GM19397 (cell line): ENCODE data around the gene PRKACA.
"Not testable (repeated sequence)": the region's sequence is repeated elsewhere in the genome, so short reads cannot be mapped to it uniquely, and the experiment has no call there.

Source experiments
- ATAC-seq: cut with Tn5 transposase; IDR thresholded peaks from one replicate; pipeline ENCODE4 v1.9.1; 2021; ENCODE audit warnings: mild to moderate bottlenecking, moderate library complexity; ENCODE audit not compliant: unreplicated experiment

PRKACA gene

DNA sequence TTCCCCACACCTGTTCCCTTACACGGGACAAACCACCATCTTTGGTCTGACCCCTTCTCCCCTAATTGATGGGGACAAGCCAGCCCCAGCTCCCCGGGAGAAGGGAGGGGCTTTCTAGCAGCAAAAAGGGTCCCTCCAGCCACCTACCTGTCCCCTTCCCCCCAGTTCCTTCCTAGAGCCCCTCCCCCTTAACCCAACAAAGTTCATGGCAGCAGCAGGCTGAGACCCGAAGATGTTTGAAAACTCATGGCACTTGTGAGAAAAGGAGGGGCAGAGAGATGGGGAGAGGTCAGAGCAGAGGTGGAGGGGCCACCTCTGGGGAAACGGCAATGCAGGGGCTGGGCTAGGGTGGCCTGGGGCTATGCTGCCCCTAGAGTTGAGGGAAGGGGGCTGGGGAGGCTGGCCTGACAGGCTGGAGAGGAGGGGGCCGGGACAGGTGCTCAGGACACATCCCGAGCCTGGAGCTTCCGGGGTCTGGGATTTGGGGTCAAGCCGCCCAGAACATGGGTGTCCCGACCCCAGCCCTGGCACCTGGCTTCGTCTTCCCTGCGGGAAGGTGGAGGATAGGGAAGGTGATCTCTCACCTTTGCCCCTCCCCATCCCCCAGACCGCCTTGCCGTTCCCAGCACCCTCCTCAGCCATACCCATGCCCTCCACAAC, 31.3 kb upstream of the PRKACA start:
- no peak for ATAC-seq

DNA sequence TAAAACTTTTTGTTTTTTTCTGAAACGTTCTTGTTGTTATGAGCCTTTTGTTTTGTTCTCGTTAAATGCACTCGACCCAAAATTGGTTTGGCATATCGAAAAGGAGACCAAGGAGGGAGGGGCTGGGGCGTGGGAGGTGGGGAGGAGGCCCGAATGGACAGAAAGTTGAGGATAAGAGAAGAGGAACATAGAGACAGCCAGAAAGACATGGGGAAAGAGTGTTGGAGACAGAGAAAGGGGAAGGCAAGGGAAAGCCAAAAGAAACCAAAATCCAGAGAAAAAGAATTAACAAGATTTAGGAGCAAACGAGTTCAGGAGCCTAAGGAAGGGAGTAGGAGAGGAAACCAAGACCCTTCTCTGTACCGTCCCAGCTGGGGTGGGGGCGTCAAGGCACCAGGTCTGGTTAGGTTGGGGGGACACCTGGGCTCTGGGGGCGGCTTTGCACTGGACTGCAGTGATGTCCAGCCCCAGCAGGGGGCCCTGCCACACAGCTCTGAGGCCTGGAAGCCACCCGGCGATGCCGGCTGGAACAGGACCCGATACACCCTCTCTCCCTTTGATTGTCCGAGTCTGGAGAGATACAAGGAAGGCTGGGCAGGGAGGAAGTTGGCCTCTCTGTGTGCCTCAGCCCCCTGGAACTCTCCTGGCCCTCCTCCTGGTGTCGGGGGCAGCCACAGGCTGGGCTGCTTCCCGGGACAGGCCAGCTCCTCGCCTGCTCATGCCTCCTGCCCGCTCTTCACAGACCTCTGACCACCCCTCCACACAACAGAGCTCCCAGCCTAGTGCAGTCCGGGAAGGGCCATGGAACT, 30.4 kb upstream of the PRKACA start:
- ATAC-seq, result no peak

DNA sequence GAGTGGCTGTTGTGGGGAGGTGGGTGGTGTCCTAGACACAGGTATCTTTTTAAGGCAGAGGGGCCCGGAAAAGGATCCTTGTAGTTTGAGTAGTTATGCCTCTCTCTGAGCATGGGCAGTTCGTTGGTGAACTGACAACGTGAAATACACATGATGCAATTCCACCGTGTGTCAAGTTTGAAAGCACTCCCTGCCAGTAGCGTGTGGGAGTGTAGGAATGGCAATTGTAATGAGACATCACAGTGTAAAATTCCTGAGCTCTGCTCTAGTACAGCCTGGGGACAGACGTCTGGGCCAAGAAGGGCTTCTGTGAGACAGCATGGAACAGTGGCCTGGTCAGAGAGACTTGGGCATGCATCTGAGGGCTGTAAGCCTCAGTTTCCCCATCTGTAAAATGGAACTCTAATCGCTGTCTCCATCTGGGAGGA, 29.2 kb upstream of the PRKACA start:
- no peak for ATAC-seq

DNA sequence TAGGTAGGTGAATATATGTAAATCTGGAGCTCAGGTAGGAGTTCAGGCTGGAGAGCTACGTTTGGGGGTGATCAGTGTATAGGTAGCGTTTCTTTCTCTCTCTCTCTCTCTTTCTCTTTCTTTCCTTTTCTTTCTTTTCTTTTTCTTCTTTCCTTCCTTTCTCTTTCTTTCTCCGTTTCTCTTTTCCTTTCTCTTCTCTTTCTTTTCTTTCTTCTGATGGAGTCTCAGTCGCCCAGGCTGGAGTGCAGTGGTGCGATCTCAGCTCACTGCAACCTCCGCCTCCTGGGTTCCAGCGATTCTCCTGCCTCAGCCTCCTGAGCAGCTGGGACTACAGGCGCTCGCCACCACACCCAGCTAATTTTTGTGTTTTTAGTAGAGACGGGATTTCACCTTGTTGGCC, 28.6 kb upstream of the PRKACA start:
- ATAC-seq, result not testable (repeated sequence)

DNA sequence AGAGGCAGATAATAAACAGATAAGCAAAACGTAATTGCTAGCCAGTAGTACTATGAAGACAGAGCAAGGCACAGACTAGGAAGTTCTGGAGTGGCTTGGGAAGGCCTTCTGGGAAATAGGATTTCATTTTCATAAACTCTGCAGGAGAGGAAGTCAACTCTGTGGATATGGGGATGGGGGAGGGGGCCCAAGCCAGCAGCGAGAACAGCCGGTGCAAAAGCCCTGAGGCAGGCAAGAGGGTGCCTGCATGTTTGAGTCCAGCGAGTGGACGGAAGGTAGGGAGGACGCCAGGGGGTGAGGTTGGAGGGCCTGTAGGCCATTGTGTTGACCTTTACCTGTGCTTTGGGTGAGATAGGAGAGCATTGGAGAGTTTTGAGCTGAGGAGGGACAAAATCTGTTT, 27.8 kb upstream of the PRKACA start:
- ATAC-seq, result no peak

DNA sequence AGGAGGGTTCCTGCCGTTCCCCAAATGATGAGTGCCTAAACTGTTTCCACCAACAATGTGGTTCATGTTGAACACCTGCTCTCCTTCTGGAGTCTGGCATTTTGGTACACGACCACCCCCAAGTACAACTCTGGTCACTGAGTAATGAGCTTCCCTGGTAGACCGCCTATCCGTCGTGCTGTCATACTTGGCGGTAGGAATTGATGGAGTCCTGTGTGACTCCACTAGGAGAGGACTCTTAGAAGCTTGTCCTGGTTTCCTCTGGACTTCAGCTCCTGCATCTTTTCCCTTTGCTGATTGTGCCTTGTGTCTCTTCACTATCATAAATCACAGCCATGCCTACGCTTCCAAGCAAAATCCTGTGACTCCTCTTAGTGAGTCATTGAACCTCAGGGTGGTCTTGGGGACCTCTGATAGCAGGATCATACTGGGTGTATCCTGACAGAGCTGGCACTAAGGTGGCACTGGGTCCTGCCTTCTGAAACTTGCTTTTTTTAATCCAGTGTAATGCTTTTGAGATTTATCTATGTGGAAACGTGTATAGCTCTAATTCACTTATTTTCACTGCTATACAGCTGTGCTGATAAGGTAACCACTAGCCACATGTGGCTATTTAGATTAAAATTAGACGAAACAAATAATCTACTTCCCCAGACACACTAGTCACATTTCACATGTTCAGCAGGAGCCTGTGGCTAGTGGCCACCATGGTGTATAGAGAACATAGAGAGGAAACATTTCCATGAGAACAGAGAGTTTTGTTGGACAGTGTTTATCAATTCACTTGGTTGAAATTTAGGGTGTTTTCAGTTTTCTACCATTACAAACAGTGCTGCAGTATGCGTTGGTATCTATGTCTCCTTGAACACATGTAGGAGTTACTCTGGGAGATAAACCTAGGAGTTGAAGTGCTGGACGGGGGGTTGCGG, 25.0 kb upstream of the PRKACA start:
- no peak for ATAC-seq

DNA sequence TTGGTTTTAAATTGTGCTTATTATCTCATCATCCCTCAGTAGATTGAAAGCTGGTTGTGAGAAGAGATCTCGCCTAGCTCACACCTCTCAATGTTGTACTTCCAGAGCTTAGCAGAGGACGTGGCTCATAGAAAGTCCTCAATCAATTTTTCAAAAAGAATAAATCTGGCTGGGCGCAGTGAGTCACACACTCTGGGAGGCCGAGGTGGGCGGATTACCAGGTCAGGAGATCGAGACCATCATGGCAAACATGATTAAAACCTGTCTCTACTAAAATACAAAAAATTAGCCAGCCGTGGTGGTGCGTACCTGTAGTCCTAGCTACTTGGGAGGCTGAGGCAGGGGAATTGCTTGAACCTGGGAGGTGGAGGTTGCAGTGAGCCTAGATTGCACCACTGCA, 23.5 kb upstream of the PRKACA start:
- ATAC-seq, result no peak

DNA sequence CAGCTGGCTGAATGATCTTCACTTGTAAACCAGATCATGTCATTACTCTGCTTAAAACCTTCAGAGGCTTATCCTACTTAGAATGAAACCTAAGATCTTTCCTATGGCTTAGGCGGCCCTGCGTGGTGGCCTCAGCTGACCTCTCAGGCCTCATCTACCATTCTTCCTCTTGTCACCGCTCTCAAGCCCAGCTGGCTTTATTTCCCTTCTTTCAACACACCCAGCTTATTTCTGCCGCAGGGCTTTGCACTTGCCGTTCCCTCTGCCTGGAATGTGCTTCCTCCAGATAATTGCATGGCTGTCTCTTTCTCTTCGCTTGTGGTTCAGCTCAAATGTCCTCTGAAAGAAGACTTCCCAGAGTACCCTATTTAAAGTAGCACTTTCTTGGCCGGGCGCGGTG, 22.4 kb upstream of the PRKACA start:
- ATAC-seq, result no peak

DNA sequence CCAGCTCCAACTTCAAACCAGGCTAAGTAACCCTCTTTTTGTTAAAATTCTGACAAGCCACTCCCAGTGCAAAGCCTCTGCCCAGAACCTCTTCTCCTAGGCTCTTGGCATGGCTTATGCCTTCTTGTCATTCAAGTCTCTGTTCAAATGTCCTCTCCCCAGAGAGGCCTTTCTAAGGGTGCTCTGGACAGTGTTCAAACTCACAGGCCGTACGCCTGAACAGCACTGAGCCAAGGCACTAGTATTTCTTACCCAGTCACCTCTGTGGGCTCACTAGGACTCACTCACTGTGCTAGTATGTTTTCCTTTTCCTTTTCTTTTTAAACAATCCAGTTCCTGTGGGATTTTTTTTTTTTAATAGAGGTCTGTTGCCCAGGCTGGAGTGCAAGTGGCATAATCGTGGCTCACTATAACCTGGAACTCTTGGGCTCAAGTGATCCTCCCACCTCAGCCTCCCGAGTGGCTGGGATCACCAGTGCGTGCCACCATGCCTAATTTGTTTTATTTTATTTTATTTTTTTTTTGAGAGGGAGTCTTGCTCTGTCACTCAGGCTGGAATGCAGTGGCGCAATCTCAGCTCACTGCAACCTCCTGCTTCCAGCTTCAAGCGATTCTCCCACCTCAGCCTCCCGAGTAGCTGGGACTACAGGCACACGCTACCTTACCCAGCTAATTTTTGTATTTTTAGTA, 21.2 kb upstream of the PRKACA start:
- ATAC-seq, result no peak

DNA sequence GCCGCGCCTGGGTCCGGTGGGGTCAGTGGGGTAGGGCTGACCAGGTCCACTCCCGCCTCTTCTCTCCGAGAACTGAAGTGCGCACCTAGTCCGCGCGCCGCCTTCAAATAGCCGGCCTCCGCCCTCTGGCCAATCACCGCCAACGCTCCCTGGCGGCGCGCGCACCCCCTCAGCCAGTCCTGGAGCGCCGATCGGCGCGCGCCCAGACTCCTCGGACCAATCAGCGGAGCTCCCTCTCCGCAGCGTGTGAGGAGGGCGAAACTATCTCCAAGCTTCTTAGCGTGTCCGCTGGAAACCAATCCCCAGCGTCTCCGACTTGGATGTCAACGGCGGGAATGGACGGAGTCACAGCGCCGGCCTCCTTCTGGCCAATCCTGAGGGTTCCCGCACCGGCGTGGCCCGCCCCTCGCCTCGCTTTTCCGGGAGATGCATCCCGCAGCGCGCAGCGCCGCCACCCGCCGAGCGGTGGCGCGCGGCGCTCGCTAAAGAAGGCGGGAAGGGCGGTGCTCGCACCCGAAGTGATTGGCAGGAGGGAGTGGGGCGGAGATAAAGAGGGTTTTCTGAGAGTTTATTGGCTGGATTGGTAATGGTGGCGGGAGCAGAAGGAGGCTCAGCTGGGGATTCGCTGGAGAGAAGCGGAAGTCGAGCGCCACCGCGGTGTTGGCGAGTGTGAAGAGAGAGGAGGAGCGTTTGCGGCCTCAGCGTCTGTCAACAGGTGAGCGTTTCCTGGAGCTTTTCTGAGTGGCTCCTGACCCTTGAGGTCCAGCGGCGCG, 19.1 kb upstream of the PRKACA start, which contains the start of gene ASF1B:
Gene ASF1B (minus strand): TSS at position 81 of the 773 bp plus-strand sequence. CDS start 133 bp downstream, outside the sequence.
- peak; percentile 83 for ATAC-seq

DNA sequence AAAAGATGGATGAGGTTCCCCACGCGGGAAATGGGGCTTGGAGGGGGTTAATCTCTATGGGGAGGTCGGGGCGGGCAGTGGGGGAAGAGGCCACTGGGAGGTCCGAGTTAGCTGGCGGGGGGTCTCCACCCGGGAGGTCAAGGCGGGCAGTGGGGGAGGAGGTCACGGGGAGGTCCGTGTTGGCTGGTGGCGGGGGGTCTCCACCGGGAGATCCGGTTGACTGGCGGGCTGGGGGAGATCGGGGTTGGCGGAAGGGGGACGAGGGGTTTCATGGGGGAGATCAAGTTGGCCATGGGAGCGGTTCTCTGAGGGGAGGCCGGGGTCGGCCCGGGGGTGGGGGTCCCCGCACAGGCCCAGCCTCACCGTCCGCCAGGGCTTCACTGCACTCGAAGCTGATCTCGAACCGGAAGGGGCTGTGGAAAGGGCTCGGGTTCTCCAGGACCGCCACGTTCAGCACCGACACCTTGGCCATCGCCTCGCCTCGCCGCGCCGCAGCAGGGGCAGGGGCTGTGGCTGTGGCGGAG, 18.5 kb upstream of the PRKACA start:
- no peak for ATAC-seq

DNA sequence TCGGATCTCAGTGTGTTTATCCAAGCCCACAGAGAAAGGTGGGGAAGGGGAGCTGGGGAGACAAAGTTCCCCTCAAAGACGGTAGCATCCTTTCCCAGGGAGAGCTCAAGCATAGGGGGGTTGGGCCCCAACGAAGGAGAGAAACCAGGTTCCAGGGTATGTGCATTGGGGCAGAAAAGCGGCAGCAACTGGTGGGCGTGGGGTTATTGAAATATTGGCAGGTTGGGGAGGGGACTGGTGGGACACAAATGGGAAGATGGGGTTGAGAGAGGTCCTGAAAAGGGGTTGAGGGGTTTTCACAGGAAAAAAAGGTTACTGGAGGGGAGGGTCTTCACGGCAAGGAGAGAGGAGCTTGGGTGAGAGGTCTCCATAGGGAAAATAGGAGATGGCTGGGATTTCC, 17.8 kb upstream of the PRKACA start:
- no peak for ATAC-seq

DNA sequence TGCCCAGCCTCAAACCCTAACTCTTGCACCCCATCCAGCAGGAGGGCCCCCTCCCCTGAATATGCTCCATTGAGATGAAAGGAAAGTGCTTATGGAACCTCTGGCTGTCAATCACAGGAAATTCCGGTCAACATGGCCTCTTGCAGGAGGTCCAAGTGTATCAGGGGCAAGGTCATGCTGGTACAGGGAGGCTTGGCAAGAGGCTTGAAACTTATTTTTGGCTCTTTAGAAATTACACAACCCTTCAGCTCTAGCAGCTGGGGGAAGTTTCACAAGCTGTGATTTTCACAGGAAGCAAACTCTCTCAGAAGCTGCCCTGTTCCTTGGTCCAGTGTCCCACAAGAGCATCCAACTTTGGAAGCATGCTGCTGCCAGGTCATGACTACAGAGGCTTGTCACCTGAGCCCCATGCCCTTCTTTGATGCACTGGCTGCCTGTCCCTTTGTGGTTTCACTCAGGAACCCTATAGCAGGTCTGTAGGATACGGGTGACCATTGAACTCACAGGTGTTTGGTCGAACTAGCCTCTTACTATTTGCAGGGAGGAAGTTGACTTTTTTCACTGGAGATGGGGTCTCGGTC, 10.5 kb upstream of the PRKACA start:
- ATAC-seq, result no peak

DNA sequence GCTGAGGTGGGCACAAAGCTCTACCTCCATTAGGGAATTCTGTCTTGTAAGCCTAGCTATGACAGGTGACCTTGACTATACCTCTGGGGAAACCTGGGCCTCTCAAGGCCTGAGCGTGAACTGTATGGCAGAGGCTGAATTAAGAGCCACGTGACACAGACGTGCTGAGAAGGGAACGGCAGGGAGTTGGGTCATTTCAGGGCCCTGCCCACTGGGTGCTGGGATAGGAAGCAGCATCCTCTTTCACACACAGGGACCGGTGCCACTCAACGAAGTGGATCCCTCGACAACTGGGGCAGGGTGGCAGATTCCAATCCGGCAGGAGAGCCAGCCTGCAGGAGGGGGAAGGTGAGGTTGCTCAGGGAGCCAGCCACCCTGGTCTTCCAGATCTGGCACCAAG, 9.6 kb upstream of the PRKACA start:
- ATAC-seq, result no peak

DNA sequence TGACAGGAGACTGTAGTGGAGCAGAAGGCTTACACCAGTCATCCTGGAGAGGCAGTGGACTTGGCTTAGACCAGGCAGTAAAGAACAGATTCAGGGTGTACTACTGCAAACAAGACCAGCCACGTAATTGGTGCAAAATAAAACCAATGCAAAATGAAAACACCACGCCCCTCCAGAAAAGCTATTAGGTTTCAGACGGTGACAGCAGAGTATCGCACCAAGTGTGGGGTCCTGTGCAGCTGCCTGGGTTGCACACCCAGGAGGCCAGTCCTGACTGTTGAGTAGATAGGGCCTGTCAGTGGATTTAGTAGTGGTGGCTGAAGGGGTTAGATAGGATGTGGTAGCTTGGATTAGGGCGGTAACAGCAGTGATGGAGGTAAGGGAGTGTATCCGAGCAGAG, 5.4 kb upstream of the PRKACA start:
- ATAC-seq, result no peak

DNA sequence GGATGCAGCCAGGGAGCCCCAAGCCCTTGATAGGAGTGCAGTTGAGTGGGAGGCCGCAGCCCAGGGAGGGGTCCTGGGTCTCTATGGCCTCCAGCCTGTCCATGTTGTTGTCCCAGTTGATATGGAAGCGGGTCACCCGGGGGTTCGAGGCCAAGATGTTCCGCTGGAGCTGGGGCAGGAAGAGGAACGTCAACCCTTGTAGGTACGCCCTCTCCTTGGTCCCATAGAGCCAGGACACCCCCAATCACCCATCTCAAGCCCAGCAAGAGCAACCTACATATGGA, 2.9 kb upstream of the PRKACA start:
- ATAC-seq, result no peak

DNA sequence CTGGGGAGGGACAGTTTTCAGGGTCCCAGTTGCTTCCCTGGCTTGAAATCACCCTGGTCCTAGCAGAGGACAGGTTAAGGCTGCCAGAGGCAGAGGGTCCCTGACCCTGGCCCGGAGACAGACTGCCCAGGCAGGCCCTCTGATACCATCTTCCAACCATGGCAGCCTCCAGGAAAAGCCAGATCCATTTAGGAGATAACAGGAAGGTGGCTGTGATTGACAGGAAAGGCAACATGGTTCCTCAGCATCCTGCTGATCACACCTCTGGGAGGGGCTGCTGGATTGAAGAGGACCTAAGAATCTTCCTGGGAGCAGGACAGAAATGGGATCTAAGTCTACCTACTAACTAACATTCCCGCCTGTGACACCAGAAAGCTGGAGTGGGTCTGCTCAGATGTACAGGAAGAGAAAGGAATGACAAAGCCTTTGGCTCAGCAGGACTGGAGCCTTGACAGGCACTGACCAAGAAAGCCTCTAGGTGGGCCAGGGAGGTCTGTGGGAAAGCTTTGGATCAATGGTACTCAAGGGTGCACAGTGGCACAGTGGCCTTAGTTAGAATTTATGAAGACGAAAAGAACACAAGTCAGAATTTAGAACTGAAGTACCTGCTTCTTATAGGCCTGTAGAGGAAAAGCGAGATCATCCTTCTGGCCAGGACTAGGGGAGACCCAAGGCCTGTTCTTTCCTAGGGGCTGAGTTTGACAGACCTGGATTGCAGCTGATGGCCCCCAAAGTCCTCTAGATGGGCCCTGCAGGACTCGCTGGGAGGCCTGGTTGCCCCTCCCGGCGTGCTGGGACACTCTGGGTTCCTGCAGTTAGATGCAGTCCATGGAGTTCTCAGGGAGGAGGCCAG, 2.3 kb upstream of the PRKACA start:
- ATAC-seq, result no peak

DNA sequence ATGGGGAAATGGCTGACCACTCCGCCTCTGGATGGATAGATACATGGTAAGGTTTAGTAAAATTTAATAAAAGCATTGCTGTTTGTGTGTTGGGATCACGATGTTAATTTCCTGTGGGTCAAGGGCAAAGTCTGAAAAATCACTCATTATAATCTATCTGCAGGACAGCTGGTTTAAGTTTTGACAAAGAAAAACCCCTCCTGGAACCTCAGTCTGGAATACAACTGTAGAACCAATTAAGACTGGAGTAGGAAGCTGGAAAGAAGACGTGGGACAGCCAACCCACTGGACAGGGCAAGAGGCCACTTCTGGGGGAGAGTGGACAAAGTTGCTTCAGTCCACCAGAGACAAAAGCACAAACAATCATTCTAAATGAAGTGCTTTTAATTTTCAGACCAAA, 1.6 kb upstream of the PRKACA start:
- ATAC-seq, result no peak
